GM19351 (cell line): ENCODE measurements around the gene RNU6-8.

Experiments used
- ATAC-seq: cut with Tn5 transposase; IDR thresholded peaks from one replicate; pipeline ENCODE4 v1.9.1; 2021; ENCODE audit warnings: mild to moderate bottlenecking, moderate library complexity; ENCODE audit not compliant: unreplicated experiment

The RNU6-8 gene

GRCh38 chr14:32205984-32206383 is 2.9 kb upstream of the RNU6-8 start:
- peak; percentile 29 for ATAC-seq

DNA sequence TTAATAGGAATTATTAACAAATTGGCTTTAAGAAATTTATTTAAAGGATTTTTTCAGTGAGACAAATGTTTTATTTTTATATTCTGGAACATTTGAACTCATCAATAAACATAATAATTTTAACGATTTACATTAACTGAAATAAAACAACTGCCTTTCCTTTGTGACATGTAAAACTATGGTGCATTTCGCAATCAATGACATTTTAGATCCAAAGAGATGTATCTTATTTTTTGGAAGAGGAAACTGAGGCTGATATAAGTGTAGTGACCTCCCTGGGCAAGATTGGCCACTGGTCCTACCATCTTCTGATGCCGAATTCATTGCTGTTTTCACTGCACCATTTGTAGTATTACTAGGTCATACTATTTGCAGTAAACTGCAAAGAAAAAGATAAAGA is 2.5 kb upstream of the RNU6-8 start:
- no peak for ATAC-seq

GRCh38 chr14:32203928-32204357 is 874 bp upstream of the RNU6-8 start:
- ATAC-seq = no peak

DNA sequence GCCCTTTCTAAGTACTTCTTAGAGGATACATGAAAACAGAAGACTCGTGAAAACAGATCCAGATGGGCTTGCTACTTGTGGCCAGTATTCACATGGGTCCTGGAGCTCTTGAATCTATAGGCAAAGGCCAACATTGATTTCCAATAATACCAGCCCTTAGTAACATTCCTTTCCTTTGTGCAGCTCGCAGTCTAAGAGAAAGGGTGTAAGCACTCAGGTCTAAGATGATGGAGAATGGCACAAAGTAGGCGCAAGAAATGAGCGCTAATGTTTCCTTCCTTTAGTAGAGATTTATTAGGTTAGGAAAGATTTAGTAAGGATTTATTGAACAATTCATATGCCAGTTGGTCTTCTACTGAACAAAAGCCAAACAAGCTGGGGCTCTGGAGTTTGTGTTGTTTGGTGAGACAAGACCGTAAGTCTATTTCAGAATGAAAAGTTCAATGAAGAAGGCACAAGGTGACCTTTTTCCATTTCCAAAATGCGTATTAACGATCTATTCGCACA is 525 bp downstream of the RNU6-8 start:
- no peak for ATAC-seq

- ATAC-seq = no peak
Measured at GRCh38 chr14:32201816-32202490, 1.1 kb downstream of the RNU6-8 start, which contains the start of gene RNU6-7. RNU6-7 (plus strand) TSS chr14:32202045.

- peak; percentile 47 for ATAC-seq
Measured at GRCh38 chr14:32201193-32201815, 1.8 kb downstream of the RNU6-8 start.

DNA sequence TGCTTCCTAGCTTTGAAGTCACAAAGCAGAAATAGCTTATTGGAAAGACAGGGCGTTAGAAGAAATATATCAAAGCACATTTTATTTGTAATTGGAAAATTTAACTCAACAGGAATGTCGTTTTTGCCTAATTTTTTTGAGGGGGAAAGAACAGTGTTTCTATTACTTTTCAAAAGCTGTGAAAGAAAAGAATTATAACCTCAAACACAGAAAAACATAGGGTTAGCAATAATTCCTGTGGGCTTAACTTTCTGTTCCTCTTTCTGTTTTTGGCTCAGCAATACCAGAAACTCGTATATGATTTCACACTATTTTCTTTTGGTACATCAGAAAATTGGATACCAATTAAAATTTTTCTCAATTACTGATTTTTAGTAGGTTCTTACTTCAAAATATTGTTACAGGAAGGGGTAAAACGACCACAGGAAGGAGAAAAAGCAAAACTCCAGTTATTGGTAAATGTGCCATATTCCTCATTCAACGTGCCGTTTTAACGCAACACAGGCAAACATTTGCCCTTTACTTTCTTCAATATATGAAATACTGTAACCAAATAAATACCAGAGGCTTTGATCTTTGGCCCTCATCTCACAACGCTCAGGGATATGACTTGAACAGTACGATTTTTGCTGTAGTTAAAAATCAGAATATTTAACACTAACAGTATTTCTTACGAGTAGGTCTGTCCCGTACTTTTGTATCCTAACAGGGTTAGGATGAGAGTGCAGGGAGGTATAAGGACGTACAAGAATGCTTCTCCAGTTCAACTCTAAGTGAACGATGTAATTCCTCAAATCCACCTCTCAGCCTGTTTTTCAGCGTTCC is 2.5 kb downstream of the RNU6-8 start:
- ATAC-seq = peak; percentile 27

DNA sequence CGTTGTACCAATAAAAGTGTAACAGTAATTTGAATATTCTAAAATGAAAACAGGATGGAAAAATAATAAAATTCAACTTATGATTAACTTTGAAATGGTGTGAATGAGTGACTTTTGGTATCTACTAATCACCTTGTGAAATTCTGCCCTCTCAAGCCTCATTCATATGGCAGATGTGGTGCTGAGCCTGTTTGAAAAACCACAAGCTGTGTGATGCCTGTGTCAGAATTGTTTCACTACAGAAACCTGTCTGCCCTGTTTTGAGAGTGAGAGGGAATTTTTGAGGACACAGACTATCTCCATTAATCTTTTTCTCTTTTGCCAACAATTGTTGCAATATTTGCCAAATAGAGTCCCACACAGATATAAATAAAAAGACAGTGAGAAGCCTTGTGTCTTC is 5.2 kb downstream of the RNU6-8 start:
- peak; percentile 28 for ATAC-seq

GRCh38 chr14:32195636-32196035 is 7.4 kb downstream of the RNU6-8 start:
- no peak for ATAC-seq

- no peak for ATAC-seq
Measured at GRCh38 chr14:32193532-32193931, 9.5 kb downstream of the RNU6-8 start.

DNA sequence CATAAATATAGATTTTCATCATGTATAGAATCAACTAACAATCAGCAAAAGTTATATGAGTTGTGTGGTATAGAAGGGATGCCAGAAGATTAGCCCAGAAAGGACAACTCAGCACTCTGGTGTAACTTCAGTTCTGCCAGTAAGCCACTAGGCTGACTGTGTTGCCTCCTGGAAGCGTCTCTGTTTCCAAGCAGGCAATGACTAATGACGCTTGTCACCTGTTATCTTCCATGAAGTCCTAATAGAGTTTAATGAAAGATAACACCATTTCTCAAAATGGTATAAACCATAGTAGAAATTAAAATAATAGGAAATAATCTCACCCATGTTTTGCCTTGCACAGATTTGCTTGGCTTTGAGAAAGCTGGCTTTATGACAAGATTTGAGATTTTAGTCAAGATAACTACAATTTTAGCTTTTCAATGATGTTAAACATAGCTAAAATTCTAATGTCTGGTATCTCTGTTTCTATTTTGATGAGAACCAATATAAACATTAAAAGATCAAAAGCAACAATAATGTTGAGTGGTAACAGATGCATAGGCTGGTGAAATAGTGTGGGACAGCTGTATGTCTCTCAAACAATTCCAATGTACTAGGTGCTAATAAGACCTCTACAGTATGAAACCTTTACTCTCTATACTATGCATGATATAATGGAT is 10.2 kb downstream of the RNU6-8 start:
- no peak for ATAC-seq

DNA sequence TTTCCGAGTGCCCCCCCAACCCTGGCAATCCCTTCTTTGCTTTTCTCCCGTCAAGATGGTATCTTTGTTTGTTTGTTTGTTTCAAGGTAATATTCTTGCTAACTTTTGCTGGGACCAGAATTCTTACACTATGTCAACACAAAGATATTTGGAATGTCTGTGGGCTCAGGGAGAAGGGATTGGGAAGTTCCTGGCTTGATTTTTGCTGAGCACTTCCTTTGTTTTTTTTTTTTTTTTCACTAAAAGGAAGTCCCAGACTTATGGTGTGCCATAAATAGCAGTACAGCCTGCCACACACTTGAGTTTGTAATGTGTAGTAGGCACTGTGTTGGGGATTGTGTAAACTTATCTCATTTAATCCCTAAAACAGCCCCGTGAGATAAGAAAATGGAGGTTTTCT is 12.4 kb downstream of the RNU6-8 start:
- ATAC-seq = no peak

- ATAC-seq = no peak
Measured at GRCh38 chr14:32189811-32190210, 13.3 kb downstream of the RNU6-8 start.

DNA sequence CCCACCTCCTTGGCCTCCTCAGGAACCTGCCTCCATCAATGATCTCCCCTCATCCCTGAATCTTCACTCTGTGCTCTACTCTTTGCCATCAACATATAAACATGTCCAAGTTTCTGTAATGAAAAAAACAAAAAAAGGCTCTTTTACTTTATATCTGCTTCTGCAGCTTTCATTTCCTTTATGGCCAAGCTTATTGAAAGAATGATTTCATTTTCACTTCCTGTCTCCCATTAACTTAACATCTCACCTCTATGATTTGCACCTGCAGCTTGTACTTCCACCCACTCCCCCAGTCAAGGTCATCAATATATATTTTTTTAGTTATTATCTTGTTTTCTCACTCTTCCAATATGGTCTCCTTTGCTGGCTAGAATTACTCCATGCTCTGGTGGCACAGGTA is 16.8 kb downstream of the RNU6-8 start:
- ATAC-seq = peak; percentile 88

DNA sequence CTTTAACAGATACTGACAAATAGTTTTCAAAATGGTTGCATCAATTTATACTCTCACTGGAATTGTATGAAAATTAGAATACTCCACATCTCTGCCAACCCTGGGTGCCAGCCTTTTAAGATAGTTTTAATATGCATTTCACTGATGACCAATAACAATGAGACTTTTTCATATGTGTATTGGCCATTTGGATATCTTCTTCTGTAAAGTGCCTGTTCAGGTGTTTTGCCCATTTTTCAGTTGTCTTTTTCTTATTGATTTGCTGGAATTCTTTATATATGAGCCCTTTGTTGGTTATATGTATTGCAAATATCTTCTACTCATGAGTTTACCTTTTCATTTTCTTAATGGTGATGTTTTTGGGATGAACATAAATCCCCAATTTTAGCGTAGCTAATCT is 18.0 kb downstream of the RNU6-8 start:
- ATAC-seq = no peak

DNA sequence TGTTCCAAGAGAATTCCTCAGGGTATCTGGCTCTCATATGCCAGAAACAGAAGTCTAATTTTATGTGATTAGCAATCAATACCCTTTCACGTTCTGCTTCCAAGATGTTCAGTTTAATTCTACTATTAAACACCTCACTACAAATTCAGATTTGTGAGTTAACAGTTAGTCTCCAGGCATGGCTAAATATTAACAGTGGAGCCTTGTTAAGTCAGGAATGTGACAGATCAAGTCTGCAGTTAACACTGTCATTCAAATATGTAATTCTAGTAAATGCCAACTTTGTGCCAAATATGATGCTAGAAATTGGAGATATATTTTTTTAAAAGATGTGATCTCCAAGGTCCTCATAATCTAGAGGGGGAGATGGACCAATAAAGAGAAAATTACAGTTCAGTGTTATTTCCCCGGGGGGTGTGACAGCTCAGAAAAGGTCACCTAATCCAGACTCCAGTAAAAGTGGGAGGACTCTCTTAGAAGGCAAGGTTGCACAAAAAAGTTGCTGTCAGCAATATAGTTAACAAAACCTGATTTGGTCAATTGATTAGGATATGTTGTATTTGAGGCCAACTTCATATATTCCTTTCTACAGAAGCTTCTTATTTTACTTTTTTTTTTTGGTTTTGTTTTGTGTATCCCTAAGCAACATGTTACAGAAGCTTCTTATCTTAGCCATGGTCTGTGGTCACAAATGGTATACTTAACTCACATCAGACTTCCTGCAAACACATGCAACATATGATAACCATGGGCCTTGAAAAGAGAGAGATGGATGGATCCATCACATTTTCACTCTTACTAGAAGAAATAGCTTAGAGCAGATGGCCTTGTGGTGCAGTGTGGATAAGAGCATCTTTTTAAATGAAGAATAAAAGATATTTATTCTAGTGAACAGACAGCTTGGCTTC is 19.7 kb downstream of the RNU6-8 start:
- ATAC-seq = no peak

DNA sequence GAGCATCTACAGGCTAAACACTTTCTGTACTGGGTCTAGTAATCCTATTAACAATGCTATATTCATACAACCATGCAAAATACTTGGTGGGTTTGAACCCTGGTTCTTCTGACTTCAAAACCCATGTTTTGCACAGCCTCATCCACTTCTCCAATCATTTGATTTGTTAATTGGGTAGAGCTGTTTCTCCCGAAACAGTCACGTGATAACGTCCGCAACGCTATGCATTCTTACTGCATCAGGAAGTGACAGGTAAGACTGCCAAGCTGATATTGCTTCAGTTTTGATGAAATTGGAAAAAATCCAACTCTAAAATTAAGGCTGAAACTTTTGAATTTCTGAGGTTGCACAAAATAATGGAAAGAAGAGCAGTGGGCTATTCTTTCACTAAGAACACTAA is 31.6 kb downstream of the RNU6-8 start:
- no peak for ATAC-seq

DNA sequence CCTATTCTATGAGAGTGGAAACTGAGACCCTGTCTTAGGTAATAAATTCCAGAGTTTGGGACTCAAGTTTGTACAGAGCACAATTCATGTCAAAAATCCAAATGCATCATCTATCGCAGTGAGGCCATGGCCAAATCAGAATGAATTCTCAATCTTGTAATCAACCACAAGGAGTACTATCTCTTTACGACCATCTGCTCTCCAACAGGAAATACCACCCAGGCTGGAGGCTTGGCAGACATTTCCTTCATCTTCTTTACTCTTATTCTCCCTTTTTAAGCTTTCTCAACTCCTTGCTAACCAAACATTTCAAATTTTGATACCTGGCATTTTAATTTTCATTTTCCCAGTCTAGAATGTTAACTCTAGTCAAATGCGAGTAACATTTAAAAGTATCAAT is 33.9 kb downstream of the RNU6-8 start:
- no peak for ATAC-seq

- no peak for ATAC-seq
Measured at GRCh38 chr14:32167907-32168306, 35.2 kb downstream of the RNU6-8 start.

DNA sequence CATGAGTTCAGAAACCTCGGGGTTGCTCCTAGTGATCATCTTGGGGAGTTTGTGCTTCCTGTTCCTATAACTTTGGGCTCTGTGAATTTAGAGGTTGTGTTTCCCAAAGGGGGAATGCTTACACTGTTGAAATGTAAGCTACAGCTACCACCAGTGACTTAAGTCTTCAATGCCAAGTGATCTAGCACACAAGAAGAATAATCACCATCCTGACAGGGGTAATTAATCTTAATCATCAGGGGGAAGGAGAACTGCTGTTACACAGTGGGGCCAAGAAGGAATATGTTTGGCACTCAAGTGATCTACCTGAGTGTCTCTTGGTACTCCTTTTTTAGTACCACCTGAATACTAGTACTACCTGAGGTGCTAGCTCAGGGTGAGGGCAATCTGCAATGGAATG is 36.1 kb downstream of the RNU6-8 start:
- no peak for ATAC-seq
